ENCODE results near the gene ARFRP1.

- no peak for TF ChIP-seq CTCF (IDR thresholded peaks at IDR 0.05)
- no peak for TF ChIP-seq POLR2A (IDR thresholded peaks at IDR 0.05)
Observed at GRCh38 chr20:63693733-63694583, 13.8 kb downstream of the ARFRP1 start.
